Keratinocyte (primary cell): Measurements from ENCODE around the gene PTRHD1. TPM values are rescaled to one million over a fixed set of nuclear protein-coding genes. Genes with fewer than 3 reads are reported as not detected.

ENCODE experiments used
- DNase-seq: peaks from one replicate; pipeline ENCODE4 v3.0.0-alpha.2; 2011; ENCODE audit warnings: low read depth, missing footprints, low spot score
- FAIRE-seq: peaks from 2 replicates; lab custom pipeline; 2011; peaks lifted over from hg19 to GRCh38; lab: Jason Lieb, UNC
- H2AFZ ChIP-seq: 2 replicates; pipeline ENCODE4 v1.6.0; 2012; ENCODE audit warnings: low read length, control low read depth, inconsistent platforms; ENCODE audit not compliant: control insufficient read depth
- H3K27ac ChIP-seq: 2 replicates; pipeline ENCODE4 v1.5.1; 2011; ENCODE audit warnings: low read length; ENCODE audit not compliant: control insufficient read depth, insufficient read depth
- H3K27me3 ChIP-seq: 3 replicates; pipeline ENCODE4 v1.6.0; 2011; ENCODE audit warnings: low read length; ENCODE audit not compliant: control insufficient read depth, insufficient read depth; ENCODE audit errors: extremely low read depth
- H3K36me3 ChIP-seq, 2 experiments: 2 replicates in 1 of 2; 3 replicates in 1 of 2; pipeline ENCODE4 v1.5.1; 2011; ENCODE audit warnings: low read length in 2 of 2, mild to moderate bottlenecking in 1 of 2; ENCODE audit not compliant: control insufficient read depth in 2 of 2, insufficient read depth in 2 of 2; ENCODE audit errors: extremely low read depth in 1 of 2
- H3K4me1 ChIP-seq: 3 replicates; pipeline ENCODE4 v1.5.1; 2011; ENCODE audit warnings: low read length; ENCODE audit not compliant: control insufficient read depth, insufficient read depth; ENCODE audit errors: extremely low read depth
- H3K4me2 ChIP-seq: 3 replicates; pipeline ENCODE4 v1.6.0; 2011; ENCODE audit warnings: low read depth, low read length; ENCODE audit not compliant: control insufficient read depth, insufficient read depth; ENCODE audit errors: extremely low read depth
- H3K4me3 ChIP-seq, 3 experiments: fragments of 200-600 bp in 1 of 3; sonication (generic) in 1 of 3; 2 replicates in 2 of 3; 3 replicates in 1 of 3; pipeline ENCODE4 v1.5.1; 2011 to 2016; ENCODE audit warnings: low read length in 3 of 3, mild to moderate bottlenecking in 3 of 3, control low read depth in 2 of 3, inconsistent platforms in 1 of 3, low read depth in 1 of 3, mixed read lengths in 1 of 3, mixed run types in 1 of 3, moderate library complexity in 1 of 3; ENCODE audit not compliant: control insufficient read depth in 2 of 3, insufficient read depth in 2 of 3; ENCODE audit errors: extremely low read depth in 1 of 3
- H3K79me2 ChIP-seq: 2 replicates; pipeline ENCODE4 v1.6.0; 2012; ENCODE audit warnings: low read length; ENCODE audit not compliant: control insufficient read depth, insufficient read depth
- H3K9ac ChIP-seq: 3 replicates; pipeline ENCODE4 v1.6.0; 2011; ENCODE audit warnings: low read length; ENCODE audit not compliant: control insufficient read depth, insufficient read depth; ENCODE audit errors: extremely low read depth
- H3K9me1 ChIP-seq: 3 replicates; pipeline ENCODE4 v1.6.0; 2011; ENCODE audit warnings: low read length; ENCODE audit not compliant: control insufficient read depth, insufficient read depth; ENCODE audit errors: extremely low read depth
- H3K9me3 ChIP-seq: 2 replicates; pipeline ENCODE4 v1.5.1; 2012; ENCODE audit warnings: low read depth, low read length; ENCODE audit not compliant: control insufficient read depth
- H4K20me1 ChIP-seq: 3 replicates; pipeline ENCODE4 v1.6.0; 2011; ENCODE audit warnings: low read length; ENCODE audit not compliant: control insufficient read depth, insufficient read depth; ENCODE audit errors: extremely low read depth
- EZH2 ChIP-seq: IDR thresholded peaks from one replicate; pipeline ENCODE4 v1.6.1; 2012; ENCODE audit warnings: inconsistent platforms, mild to moderate bottlenecking, low read length, moderate library complexity
- dilution Hi-C: fragments of 300-500 bp; cut with MboI; formaldehyde crosslinking; loops from one replicate; pipeline ENCODE4 v1.7.0; 2020; ENCODE audit warnings: low sequenced_read_pairs; ENCODE audit not compliant: extremely low pct_ligation_motif_present
- polyA plus RNA-seq, 5 experiments: library from polyadenylated mRNA; depleted of rRNA in 3 of 5; stranded (reverse) in 3 of 5; stranded (forward) in 1 of 5; unstranded in 1 of 5; fragments of >200 nt; gene quantifications; 1 replicate in 1 of 5; 2 replicates in 3 of 5; 3 replicates in 1 of 5; pipeline versions ENCODE4 v1.2.1 to v1.2.3, GENCODE V29; 2011 to 2012; ENCODE audit warnings: missing spikeins in 2 of 5, low read depth in 1 of 5, low replicate concordance in 1 of 5
- TF ChIP-seq, protein P1 (sequence below), 3 experiments: IDR thresholded peaks in 1 of 3; conservative IDR thresholded peaks in 1 of 3; optimal IDR thresholded peaks in 1 of 3; 2 replicates in 2 of 3; 3 replicates in 1 of 3; pipeline versions ENCODE3 to v1.5.1; 2011; ENCODE audit warnings: low read length in 3 of 3, mild to moderate bottlenecking in 3 of 3, moderate library complexity in 2 of 3, control low read depth in 1 of 3, inconsistent platforms in 1 of 3; ENCODE audit not compliant: insufficient read depth in 2 of 3; ENCODE audit errors: extremely low read depth in 1 of 3

PTRHD1 gene
- polyA plus RNA-seq, 1 donor (not counting 4 experiments of a cell fraction or from before 2014, with no cell fraction given): 36.9 TPM

DNA sequence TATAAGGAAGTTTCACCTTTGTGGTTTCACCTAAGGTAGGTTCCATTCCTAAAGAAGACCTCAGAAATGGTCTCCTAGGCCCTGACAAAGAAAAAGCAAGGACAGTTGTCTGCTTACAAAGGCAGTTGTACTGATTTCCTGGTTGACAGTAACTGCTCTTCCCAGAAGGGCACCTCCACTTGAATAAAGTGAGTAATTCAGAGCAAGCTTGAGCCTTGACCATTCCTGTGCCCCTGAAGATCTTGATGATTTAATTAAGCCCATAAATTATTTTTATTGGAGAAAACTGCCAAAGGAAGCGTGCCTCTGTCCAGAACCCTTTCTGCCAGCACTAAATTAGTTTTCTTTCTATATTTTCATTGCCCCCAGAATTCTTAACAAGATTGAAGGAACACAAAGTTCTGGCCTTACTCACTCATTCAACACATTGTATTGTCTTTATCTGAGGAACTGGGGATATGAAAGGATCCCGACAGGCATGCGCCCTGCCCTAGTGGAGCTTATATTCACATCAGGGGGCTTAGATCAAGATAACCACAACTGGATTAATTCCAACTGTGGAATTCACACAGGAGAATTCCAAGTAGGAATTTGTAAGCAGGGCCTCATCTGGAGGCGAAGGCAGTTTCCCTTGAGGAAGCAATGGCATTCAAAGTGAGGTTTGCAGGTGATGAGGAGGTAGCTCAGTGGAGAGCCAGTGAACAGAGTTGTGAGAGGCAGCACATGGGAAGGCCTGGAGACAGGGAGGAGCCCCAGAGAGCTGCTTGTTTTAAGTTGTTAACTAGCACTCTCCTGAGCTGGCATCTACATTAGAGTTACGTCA is 21.2 kb downstream of the PTRHD1 start:
- Histone ChIP-seq H3K36me3 (no peaks in the 10 kb centered on the region), H3K4me1 (no peaks in the 10 kb centered on the region), H3K4me2 (no peak overlapping the region), H3K27me3 (no peaks in the 10 kb centered on the region), H3K9me1 (no peaks in the 10 kb centered on the region), H4K20me1 (no peaks in the 10 kb centered on the region), H2AFZ (no peak overlapping the region), H3K27ac (no peak overlapping the region), H3K79me2 (no peaks in the 10 kb centered on the region), H3K9me3 (no peaks in the 10 kb centered on the region), H3K4me3 (no peak overlapping the region), H3K9ac (no peak overlapping the region)
- FAIRE-seq (no peak), DNase-seq (no peak)
- TF ChIP-seq, protein P1, sequence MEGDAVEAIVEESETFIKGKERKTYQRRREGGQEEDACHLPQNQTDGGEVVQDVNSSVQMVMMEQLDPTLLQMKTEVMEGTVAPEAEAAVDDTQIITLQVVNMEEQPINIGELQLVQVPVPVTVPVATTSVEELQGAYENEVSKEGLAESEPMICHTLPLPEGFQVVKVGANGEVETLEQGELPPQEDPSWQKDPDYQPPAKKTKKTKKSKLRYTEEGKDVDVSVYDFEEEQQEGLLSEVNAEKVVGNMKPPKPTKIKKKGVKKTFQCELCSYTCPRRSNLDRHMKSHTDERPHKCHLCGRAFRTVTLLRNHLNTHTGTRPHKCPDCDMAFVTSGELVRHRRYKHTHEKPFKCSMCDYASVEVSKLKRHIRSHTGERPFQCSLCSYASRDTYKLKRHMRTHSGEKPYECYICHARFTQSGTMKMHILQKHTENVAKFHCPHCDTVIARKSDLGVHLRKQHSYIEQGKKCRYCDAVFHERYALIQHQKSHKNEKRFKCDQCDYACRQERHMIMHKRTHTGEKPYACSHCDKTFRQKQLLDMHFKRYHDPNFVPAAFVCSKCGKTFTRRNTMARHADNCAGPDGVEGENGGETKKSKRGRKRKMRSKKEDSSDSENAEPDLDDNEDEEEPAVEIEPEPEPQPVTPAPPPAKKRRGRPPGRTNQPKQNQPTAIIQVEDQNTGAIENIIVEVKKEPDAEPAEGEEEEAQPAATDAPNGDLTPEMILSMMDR (optimal IDR thresholded peaks at IDR 0.05 in 1 of 3, IDR thresholded peaks at IDR 0.05 in 1 of 3, conservative IDR thresholded peaks at IDR 0.05 in 1 of 3; ENCODE audit: extremely low read depth in 1 of 3, insufficient read depth in 2 of 3, low read length in 3 of 3): no peak
- no peak for TF ChIP-seq EZH2
- dilution Hi-C loops: no loop called here

DNA sequence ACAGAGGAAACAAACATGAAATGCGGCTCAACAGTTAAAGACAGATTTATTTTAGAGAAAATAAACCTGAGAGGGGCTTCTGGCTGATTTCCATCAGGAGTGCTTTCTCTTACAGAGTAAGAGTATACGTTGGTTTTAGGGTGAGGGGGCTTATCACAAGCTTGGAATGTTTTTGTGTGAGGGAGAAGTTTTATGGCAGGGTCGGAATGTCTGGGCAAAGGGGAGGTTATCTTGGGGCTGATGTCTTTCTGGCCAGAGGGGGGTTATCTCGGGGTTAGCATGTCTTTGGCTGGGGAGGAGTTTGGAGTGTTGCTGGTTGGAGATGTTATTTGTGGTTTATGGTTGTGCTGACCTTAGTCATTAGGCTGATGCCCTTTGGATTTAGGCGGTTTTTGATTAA is 22.1 kb downstream of the PTRHD1 start:
- dilution Hi-C loops: no loop called here
- Histone ChIP-seq H3K79me2 (no peaks in the 10 kb centered on the region), H3K36me3 (no peaks in the 10 kb centered on the region), H3K27me3 (no peaks in the 10 kb centered on the region), H3K4me2 (no peak overlapping the region), H3K9me3 (no peaks in the 10 kb centered on the region), H3K9me1 (no peaks in the 10 kb centered on the region), H4K20me1 (no peaks in the 10 kb centered on the region), H3K4me3 (no peak overlapping the region), H2AFZ (no peak overlapping the region), H3K9ac (no peak overlapping the region), H3K27ac (no peak overlapping the region), H3K4me1 (no peaks in the 10 kb centered on the region)
- FAIRE-seq: no peak
- no peak for DNase-seq
- TF ChIP-seq, protein P1 (optimal IDR thresholded peaks at IDR 0.05 in 1 of 3, IDR thresholded peaks at IDR 0.05 in 1 of 3, conservative IDR thresholded peaks at IDR 0.05 in 1 of 3; ENCODE audit: extremely low read depth in 1 of 3, insufficient read depth in 2 of 3, low read length in 3 of 3): no peak
- no peak for TF ChIP-seq EZH2
